HG03196 (cell line): ENCODE data around the gene C1orf35.
A peak's percentile ranks its signal among the peaks of the same experiment; 100 is the strongest.

ENCODE experiments used
- ATAC-seq: cut with Tn5 transposase; IDR thresholded peaks from one replicate; pipeline ENCODE4 v1.9.1; 2021; ENCODE audit not compliant: unreplicated experiment

Gene C1orf35

GRCh38 chr1:228109962-228110488, 6.9 kb upstream of the C1orf35 start:
- ATAC-seq = peak; percentile 3

- ATAC-seq = peak; percentile 88
Measured at GRCh38 chr1:228109073-228109961, 6.2 kb upstream of the C1orf35 start, which contains the start of gene MRPL55. Gene MRPL55 (minus strand): TSS chr1:228109299. CDS start chr1:228108260, 1,039 bp downstream.

GRCh38 chr1:228108742-228109072, 5.6 kb upstream of the C1orf35 start:
- ATAC-seq = peak; percentile 2

- ATAC-seq = no peak
Measured at GRCh38 chr1:228108055-228108690, 5.0 kb upstream of the C1orf35 start.

GRCh38 chr1:228107636-228108035, 4.5 kb upstream of the C1orf35 start:
- no peak for ATAC-seq

GRCh38 chr1:228106800-228107054, 3.6 kb upstream of the C1orf35 start:
- no peak for ATAC-seq

- no peak for ATAC-seq
Measured at GRCh38 chr1:228105996-228106799, 3.1 kb upstream of the C1orf35 start.

- no peak for ATAC-seq
Measured at GRCh38 chr1:228105270-228105995, 2.3 kb upstream of the C1orf35 start.

- ATAC-seq = no peak
Measured at GRCh38 chr1:228104526-228105269, 1.6 kb upstream of the C1orf35 start.

- ATAC-seq = peak; percentile 17
Measured at GRCh38 chr1:228101994-228102790, 933 bp downstream of the C1orf35 start.

- ATAC-seq = no peak
Measured at GRCh38 chr1:228101614-228101993, 1.5 kb downstream of the C1orf35 start.

GRCh38 chr1:228100822-228101613, 2.1 kb downstream of the C1orf35 start:
- ATAC-seq = no peak

GRCh38 chr1:228099331-228099732, 3.8 kb downstream of the C1orf35 start:
- ATAC-seq = no peak

- ATAC-seq = no peak
Measured at GRCh38 chr1:228098323-228098931, 4.7 kb downstream of the C1orf35 start.

- ATAC-seq = no peak
Measured at GRCh38 chr1:228097333-228098081, 5.6 kb downstream of the C1orf35 start.

- no peak for ATAC-seq
Measured at GRCh38 chr1:228096416-228097332, 6.5 kb downstream of the C1orf35 start.
